ENCODE measurements around the gene ABCG1. TPM values are rescaled to one million over a fixed set of nuclear protein-coding genes. Genes with fewer than 3 reads are reported as not detected.

ABCG1 gene
- total and polyA plus RNA-seq, 2 of the 4 experiments (the other 2 are of a cell fraction): 0.19 to 0.36 TPM

- DNase-seq: no peak
- WGBS, 2 experiments (ENCODE audit: extremely low coverage in 2 of 2, insufficient read length in 1 of 2): 67% methylated on average over 3 of the region's 11 CpGs; no CpG with 5 or more reads in 1 of the 2 experiments
- Histone ChIP-seq H3K23ac (ENCODE audit: low read depth, low read length) (no peak overlapping the region), H3K18ac (ENCODE audit: low read depth, low read length) (no peak overlapping the region), H2BK120ac (ENCODE audit: low read depth, low read length) (no peak overlapping the region), H2BK15ac (ENCODE audit: low read depth, low read length) (no peak overlapping the region), H2BK5ac (ENCODE audit: low read depth, low read length, poor library complexity, severe bottlenecking) (no peak overlapping the region), H2AFZ (replicated peaks; ENCODE audit: low read length, poor library complexity) (no peak overlapping the region), H3K9me3 (ENCODE audit: control insufficient read depth, insufficient read depth, low read length) (no peaks in the 10 kb centered on the region; the same call in 1 of the 2 replicates), H3K4me1 (ENCODE audit: control insufficient read depth, insufficient read depth, low read length) (no peaks in the 10 kb centered on the region; the same call in 1 of the 2 replicates), H3K4ac (ENCODE audit: low read depth, low read length) (no peak overlapping the region), H3K4me3 (ENCODE audit: insufficient read depth, low read depth, low read length) (no peak overlapping the region), H3K27me3 (ENCODE audit: control insufficient read depth, insufficient read depth, low read length) (peaks cover 24% of the 10 kb centered on the region), H3K56ac (ENCODE audit: extremely low read depth, insufficient read depth, low read length) (no peak overlapping the region), H2AK9ac (replicated peaks; ENCODE audit: low read depth, low read length, poor library complexity) (no peak overlapping the region), H3K27ac (ENCODE audit: insufficient read depth, low read length) (no peak overlapping the region), H3K9ac (ENCODE audit: low read depth, low read length) (no peak overlapping the region), H3K36me3 (ENCODE audit: control insufficient read depth, insufficient read depth, low read length) (no peaks in the 10 kb centered on the region), H3K14ac (replicated peaks; ENCODE audit: low read depth, low read length) (no peak overlapping the region), H3K79me1 (ENCODE audit: low read depth in 1 of 2, low read length in 2 of 2) (no peaks in the 10 kb centered on the region), H3K4me2 (ENCODE audit: low read depth, low read length) (no peak overlapping the region), H4K5ac (ENCODE audit: low read depth, low read length) (no peak overlapping the region), H4K91ac (ENCODE audit: insufficient read depth, low read depth, low read length) (no peak overlapping the region), H2BK20ac (ENCODE audit: low read depth, low read length) (no peak overlapping the region), H4K8ac (ENCODE audit: low read depth in 2 of 2, low read length in 2 of 2) (no peak overlapping the region), H4K20me1 (ENCODE audit: insufficient read depth, low read length) (no peaks in the 10 kb centered on the region; the same call in none of the 2 replicates), H2AK5ac (ENCODE audit: low read depth, low read length) (no peak overlapping the region), H3K9me1 (ENCODE audit: insufficient read depth, low read length) (no peaks in the 10 kb centered on the region)
- no peak for ATAC-seq (ENCODE audit: low read depth)
- intact Hi-C loops (cut with micrococcal nuclease) (no loop called here), in situ Hi-C loops (cut with MboI; ENCODE audit: low sequenced_read_pairs) (no loop called here), dilution Hi-C loops (cut with HindIII; ENCODE audit: low sequenced_read_pairs, unreplicated experiment) (no loop called here)
- CTCF ChIA-PET: no interaction called here
- POLR2A ChIA-PET (ENCODE audit: unreplicated experiment): no interaction called here
- no TSS peak for BruUV-seq (replicated peaks)
- no peak for TF ChIP-seq MAFK (IDR thresholded peaks at IDR 0.05; ENCODE audit: low read depth, low read length)
- TF ChIP-seq POLR2A (IDR thresholded peaks at IDR 0.05; ENCODE audit: low read depth, low read length): no peak
- TF ChIP-seq USF2 (IDR thresholded peaks at IDR 0.05; ENCODE audit: low read depth, low read length): no peak
- TF ChIP-seq MXI1 (IDR thresholded peaks at IDR 0.05; ENCODE audit: borderline replicate concordance, low read depth, low read length): no peak
- TF ChIP-seq SMC3 (IDR thresholded peaks at IDR 0.05; ENCODE audit: low read depth, low read length): no peak
- no peak for TF ChIP-seq BHLHE40 (IDR thresholded peaks at IDR 0.05; ENCODE audit: low read depth, low read length)
- TF ChIP-seq MAZ (IDR thresholded peaks at IDR 0.05; ENCODE audit: borderline replicate concordance, low read depth, low read length): no peak
- no peak for TF ChIP-seq NFE2L2 (IDR thresholded peaks at IDR 0.05; ENCODE audit: low read depth, low read length)
- TF ChIP-seq RCOR1 (IDR thresholded peaks at IDR 0.05; ENCODE audit: insufficient replicate concordance, low read length): no peak
- no peak for TF ChIP-seq FOS (IDR thresholded peaks at IDR 0.05; ENCODE audit: low read depth, low read length)
- TF ChIP-seq CEBPB (IDR thresholded peaks at IDR 0.05; ENCODE audit: low read depth, low read length): no peak
- no peak for TF ChIP-seq CHD1 (IDR thresholded peaks at IDR 0.05; ENCODE audit: low read depth, low read length)
- no peak for TF ChIP-seq CTCF (conservative IDR thresholded peaks at IDR 0.05; ENCODE audit: low read depth, low read length)
- TF ChIP-seq RAD21 (IDR thresholded peaks at IDR 0.05; ENCODE audit: low read length): no peak
- TF ChIP-seq, protein P1, sequence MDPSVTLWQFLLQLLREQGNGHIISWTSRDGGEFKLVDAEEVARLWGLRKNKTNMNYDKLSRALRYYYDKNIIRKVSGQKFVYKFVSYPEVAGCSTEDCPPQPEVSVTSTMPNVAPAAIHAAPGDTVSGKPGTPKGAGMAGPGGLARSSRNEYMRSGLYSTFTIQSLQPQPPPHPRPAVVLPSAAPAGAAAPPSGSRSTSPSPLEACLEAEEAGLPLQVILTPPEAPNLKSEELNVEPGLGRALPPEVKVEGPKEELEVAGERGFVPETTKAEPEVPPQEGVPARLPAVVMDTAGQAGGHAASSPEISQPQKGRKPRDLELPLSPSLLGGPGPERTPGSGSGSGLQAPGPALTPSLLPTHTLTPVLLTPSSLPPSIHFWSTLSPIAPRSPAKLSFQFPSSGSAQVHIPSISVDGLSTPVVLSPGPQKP (IDR thresholded peaks at IDR 0.05; ENCODE audit: borderline replicate concordance, low read depth, low read length): no peak
- no peak for TF ChIP-seq RFX5 (IDR thresholded peaks at IDR 0.05; ENCODE audit: low read depth, low read length)
Measured at GRCh38 chr21:42247716-42248115, 28.8 kb downstream of the ABCG1 start.
